HEK293 (cell line): ENCODE data around the gene ABCA3.

ENCODE experiments used
- CTCF ChIA-PET: fragments of 350-600 bp; formaldehyde crosslinking; extraction: SDS; loops from one replicate; lab custom pipeline; 2021; ENCODE audit warnings: antibody characterized with exemption; lab: Yijun Ruan, JAX
- POLR2A ChIA-PET: fragments of 300-600 bp; formaldehyde crosslinking; extraction: SDS; loops from one replicate; lab custom pipeline; 2020; ENCODE audit warnings: antibody characterized with exemption, inconsistent platforms; lab: Yijun Ruan, JAX
- H3K27ac ChIP-seq: fragments of 200-500 bp; sonication (Bioruptor generic); 2 replicates; pipeline ENCODE4 v1.5.1; 2014; ENCODE audit warnings: low read depth, low read length, control low read depth, inconsistent platforms; ENCODE audit errors: extremely low read depth
- H3K36me3 ChIP-seq, 2 experiments: fragments of 200-500 bp in 1 of 2; sonication (Bioruptor generic) in 1 of 2; 1 replicate in 1 of 2; 2 replicates in 1 of 2; pipeline ENCODE4 v1.5.1; 2014 to 2017; ENCODE audit warnings: inconsistent platforms in 2 of 2, low read length in 2 of 2; ENCODE audit not compliant: control insufficient read depth in 2 of 2, insufficient read depth in 1 of 2
- H3K4me1 ChIP-seq: fragments of 200-500 bp; sonication (Bioruptor generic); 2 replicates; pipeline ENCODE4 v1.5.1; 2014; ENCODE audit warnings: mild to moderate bottlenecking, low read length, inconsistent platforms; ENCODE audit not compliant: control insufficient read depth, insufficient read depth
- H3K4me3 ChIP-seq: 2 replicates; pipeline ENCODE4 v1.5.1; 2011; ENCODE audit warnings: low read depth, mild to moderate bottlenecking, control low read depth, low read length, moderate library complexity
- H3K9me3 ChIP-seq: fragments of 200-500 bp; sonication (Bioruptor generic); 2 replicates; pipeline ENCODE4 v1.5.1; 2014; ENCODE audit warnings: low read depth, low read length, inconsistent platforms; ENCODE audit not compliant: control insufficient read depth, insufficient read depth
- ATF2 ChIP-seq: fragments of 450-650 bp; formaldehyde crosslinking; IDR thresholded peaks from 2 replicates; pipeline ENCODE4 v1.5.1; 2016; ENCODE audit warnings: missing biosample characterization, missing genetic modification characterization, low read depth
- EGR2 ChIP-seq: fragments of 450-650 bp; formaldehyde crosslinking; IDR thresholded peaks from 2 replicates; pipeline ENCODE4 v1.5.1; 2016; ENCODE audit warnings: low read depth, missing biosample characterization, missing genetic modification characterization
- FEZF1 ChIP-seq: fragments of 450-650 bp; formaldehyde crosslinking; IDR thresholded peaks from 2 replicates; pipeline ENCODE4 v1.5.1; 2016; ENCODE audit warnings: missing biosample characterization, missing genetic modification characterization
- MEIS1 ChIP-seq: sonication (generic); formaldehyde crosslinking; IDR thresholded peaks from 2 replicates; pipeline ENCODE4 v1.8.1; 2022; ENCODE audit warnings: missing genetic modification reagents, mild to moderate bottlenecking, borderline replicate concordance
- SCRT2 ChIP-seq: fragments of 450-650 bp; formaldehyde crosslinking; IDR thresholded peaks from 2 replicates; pipeline ENCODE4 v1.5.1; 2016; ENCODE audit warnings: missing biosample characterization, missing genetic modification characterization
- SP3 ChIP-seq: fragments of 450-650 bp; formaldehyde crosslinking; IDR thresholded peaks from 2 replicates; pipeline ENCODE4 v1.5.1; 2016; ENCODE audit warnings: missing biosample characterization, missing genetic modification characterization
- SP7 ChIP-seq: fragments of 450-650 bp; formaldehyde crosslinking; IDR thresholded peaks from 2 replicates; pipeline ENCODE4 v1.5.1; 2016; ENCODE audit warnings: missing biosample characterization, missing genetic modification characterization
- TSHZ1 ChIP-seq: fragments of 450-650 bp; formaldehyde crosslinking; IDR thresholded peaks from 2 replicates; pipeline ENCODE4 v1.5.1; 2016; ENCODE audit warnings: missing biosample characterization, missing genetic modification characterization, borderline replicate concordance
- ZBTB11 ChIP-seq: fragments of 450-650 bp; formaldehyde crosslinking; conservative IDR thresholded peaks from 2 replicates; pipeline ENCODE4 v1.5.1; 2016; ENCODE audit warnings: low read depth, missing biosample characterization, missing genetic modification characterization
- ZBTB17 ChIP-seq: fragments of 450-650 bp; formaldehyde crosslinking; IDR thresholded peaks from 2 replicates; pipeline ENCODE4 v1.5.1; 2016; ENCODE audit warnings: missing biosample characterization, missing genetic modification characterization
- ZBTB20 ChIP-seq: fragments of 450-650 bp; formaldehyde crosslinking; IDR thresholded peaks from 2 replicates; pipeline ENCODE4 v1.5.1; 2016; ENCODE audit warnings: missing biosample characterization, missing genetic modification characterization
- ZFP37 ChIP-seq: fragments of 450-650 bp; formaldehyde crosslinking; IDR thresholded peaks from 2 replicates; pipeline ENCODE4 v1.5.1; 2016; ENCODE audit warnings: missing biosample characterization, missing genetic modification characterization
- ZFP41 ChIP-seq: fragments of 450-650 bp; formaldehyde crosslinking; IDR thresholded peaks from 2 replicates; pipeline ENCODE4 v1.5.1; 2016; ENCODE audit warnings: missing biosample characterization, missing genetic modification characterization, borderline replicate concordance
- ZIC2 ChIP-seq: fragments of 450-650 bp; formaldehyde crosslinking; IDR thresholded peaks from 2 replicates; pipeline ENCODE4 v1.5.1; 2016; ENCODE audit warnings: missing biosample characterization, missing genetic modification characterization
- ZNF350 ChIP-seq: fragments of 450-650 bp; formaldehyde crosslinking; IDR thresholded peaks from 2 replicates; pipeline ENCODE4 v1.5.0; 2017; ENCODE audit warnings: missing biosample characterization, mild to moderate bottlenecking, missing genetic modification characterization
- ZNF473 ChIP-seq: fragments of 450-650 bp; formaldehyde crosslinking; IDR thresholded peaks from 2 replicates; pipeline ENCODE4 v1.5.1; 2017; ENCODE audit warnings: missing biosample characterization, missing genetic modification characterization
- ZNF514 ChIP-seq: fragments of 450-650 bp; formaldehyde crosslinking; IDR thresholded peaks from 2 replicates; pipeline ENCODE4 v1.5.1; 2016; ENCODE audit warnings: missing biosample characterization, missing genetic modification characterization
- ZNF692 ChIP-seq: fragments of 450-650 bp; formaldehyde crosslinking; IDR thresholded peaks from 2 replicates; pipeline ENCODE4 v1.5.1; 2016; ENCODE audit warnings: missing biosample characterization, missing genetic modification characterization
- ZNF768 ChIP-seq: fragments of 450-650 bp; formaldehyde crosslinking; IDR thresholded peaks from 2 replicates; pipeline ENCODE4 v1.5.1; 2018; ENCODE audit warnings: missing biosample characterization, mild to moderate bottlenecking, missing genetic modification characterization
- TF ChIP-seq, protein P1 (sequence below): fragments of 450-650 bp; formaldehyde crosslinking; IDR thresholded peaks from 2 replicates; pipeline ENCODE4 v1.5.1; 2016; ENCODE audit warnings: missing biosample characterization, missing genetic modification characterization, low read depth
- TF ChIP-seq, protein P2 (sequence below): IDR thresholded peaks from 2 replicates; pipeline ENCODE4 v1.6.1; 2011; ENCODE audit warnings: mild to moderate bottlenecking, low read depth, low read length, borderline replicate concordance

The ABCA3 gene

DNA sequence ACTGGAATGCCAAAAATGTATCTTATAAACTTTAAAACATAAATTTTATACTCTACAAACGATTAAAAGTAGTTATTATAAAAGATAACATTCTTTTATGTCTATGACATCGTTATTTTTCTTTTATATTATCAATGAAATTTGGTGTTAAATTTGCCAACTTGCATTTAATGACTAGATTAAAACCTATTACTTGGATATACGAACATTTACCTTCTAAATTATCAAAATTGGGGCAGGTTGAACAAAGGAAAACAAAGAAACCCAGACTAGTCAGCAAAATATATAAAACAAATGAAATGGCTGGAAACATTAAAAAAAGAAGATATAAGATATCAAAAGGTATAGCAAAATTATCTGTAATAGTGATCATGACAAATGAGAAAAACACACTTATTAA lies 34.1 kb upstream of the ABCA3 start:
- no peaks in the 10 kb centered on the region for H3K36me3 ChIP-seq
- no peaks in the 10 kb centered on the region for H3K9me3 ChIP-seq
- H3K27ac ChIP-seq, result no peak overlapping the region
- ChIA-PET CTCF (interaction anchor here (0.9 kb wide), 1 partner anchor 66 kb away, joined by 3 read pairs; no protein-coding TSS in a partner anchor), POLR2A (no interaction called here)
- H3K4me1 ChIP-seq, result no peaks in the 10 kb centered on the region
- H3K4me3 ChIP-seq, result no peak overlapping the region
- no peak for TF ChIP-seq SP7
- 0 out of 2 replicates have a peak, but pooled peaks have one; percentile 23 for TF ChIP-seq ATF2 (tag by site-specific recombination)
- TF ChIP-seq ZNF473 (tag by site-specific recombination), result no peak
- TF ChIP-seq ZNF768 (tag by site-specific recombination), result no peak

GRCh38 chr16:2373176-2373575 lies 32.6 kb upstream of the ABCA3 start:
- H3K4me3 ChIP-seq, result no peak overlapping the region
- no peaks in the 10 kb centered on the region for H3K9me3 ChIP-seq
- CTCF ChIA-PET, result no interaction called here
- H3K36me3 ChIP-seq, result no peaks in the 10 kb centered on the region
- no peak overlapping the region for H3K27ac ChIP-seq
- H3K4me1 ChIP-seq, result no peaks in the 10 kb centered on the region
- POLR2A ChIA-PET, result no interaction called here
- no peak for TF ChIP-seq ZFP37
- TF ChIP-seq ZBTB11, result no peak
- TF ChIP-seq ZBTB20 (tag by site-specific recombination), result no peak
- TF ChIP-seq ZBTB17, result no peak
- TF ChIP-seq ZFP41 (tag by site-specific recombination), result no peak
- TF ChIP-seq, protein P1, sequence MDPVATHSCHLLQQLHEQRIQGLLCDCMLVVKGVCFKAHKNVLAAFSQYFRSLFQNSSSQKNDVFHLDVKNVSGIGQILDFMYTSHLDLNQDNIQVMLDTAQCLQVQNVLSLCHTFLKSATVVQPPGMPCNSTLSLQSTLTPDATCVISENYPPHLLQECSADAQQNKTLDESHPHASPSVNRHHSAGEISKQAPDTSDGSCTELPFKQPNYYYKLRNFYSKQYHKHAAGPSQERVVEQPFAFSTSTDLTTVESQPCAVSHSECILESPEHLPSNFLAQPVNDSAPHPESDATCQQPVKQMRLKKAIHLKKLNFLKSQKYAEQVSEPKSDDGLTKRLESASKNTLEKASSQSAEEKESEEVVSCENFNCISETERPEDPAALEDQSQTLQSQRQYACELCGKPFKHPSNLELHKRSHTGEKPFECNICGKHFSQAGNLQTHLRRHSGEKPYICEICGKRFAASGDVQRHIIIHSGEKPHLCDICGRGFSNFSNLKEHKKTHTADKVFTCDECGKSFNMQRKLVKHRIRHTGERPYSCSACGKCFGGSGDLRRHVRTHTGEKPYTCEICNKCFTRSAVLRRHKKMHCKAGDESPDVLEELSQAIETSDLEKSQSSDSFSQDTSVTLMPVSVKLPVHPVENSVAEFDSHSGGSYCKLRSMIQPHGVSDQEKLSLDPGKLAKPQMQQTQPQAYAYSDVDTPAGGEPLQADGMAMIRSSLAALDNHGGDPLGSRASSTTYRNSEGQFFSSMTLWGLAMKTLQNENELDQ (tag by site-specific recombination), result no peak
- TF ChIP-seq SCRT2 (tag by site-specific recombination), result no peak
- TF ChIP-seq MEIS1 (CRISPR knock-in tag), result no peak
- TF ChIP-seq ZNF514 (tag by site-specific recombination), result no peak
- TF ChIP-seq, protein P2, sequence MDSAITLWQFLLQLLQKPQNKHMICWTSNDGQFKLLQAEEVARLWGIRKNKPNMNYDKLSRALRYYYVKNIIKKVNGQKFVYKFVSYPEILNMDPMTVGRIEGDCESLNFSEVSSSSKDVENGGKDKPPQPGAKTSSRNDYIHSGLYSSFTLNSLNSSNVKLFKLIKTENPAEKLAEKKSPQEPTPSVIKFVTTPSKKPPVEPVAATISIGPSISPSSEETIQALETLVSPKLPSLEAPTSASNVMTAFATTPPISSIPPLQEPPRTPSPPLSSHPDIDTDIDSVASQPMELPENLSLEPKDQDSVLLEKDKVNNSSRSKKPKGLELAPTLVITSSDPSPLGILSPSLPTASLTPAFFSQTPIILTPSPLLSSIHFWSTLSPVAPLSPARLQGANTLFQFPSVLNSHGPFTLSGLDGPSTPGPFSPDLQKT, result no peak
- TF ChIP-seq SP7, result no peak
- no peak for TF ChIP-seq FEZF1 (tag by site-specific recombination)
- no peak for TF ChIP-seq ZIC2
- TF ChIP-seq SP3 (tag by site-specific recombination), result no peak
- TF ChIP-seq ZNF350 (tag by site-specific recombination), result no peak
- no peak for TF ChIP-seq TSHZ1 (tag by site-specific recombination)
- TF ChIP-seq EGR2, result no peak
- no peak for TF ChIP-seq ZNF692
